Astrocyte of the cerebellum (primary cell): Measurements from ENCODE around the gene RFX8.
"Not testable (repeated sequence)": the region's sequence is repeated elsewhere in the genome, so short reads cannot be mapped to it uniquely, and the experiment has no call there.

ENCODE experiments used
- DNase-seq: peaks from one replicate; pipeline ENCODE4 v3.0.0-alpha.2; 2011; ENCODE audit warnings: low read depth
- H3K4me3 ChIP-seq: 2 replicates; pipeline ENCODE4 v1.5.1; 2011; ENCODE audit warnings: mild to moderate bottlenecking, low read depth, low read length, moderate library complexity
- in situ Hi-C: cut with HindIII; loops from 2 replicates; pipeline ENCODE4 v1.10.0; 2017; ENCODE audit warnings: low sequenced_read_pairs
- TF ChIP-seq, protein P1 (sequence below): IDR thresholded peaks from 2 replicates; pipeline ENCODE4 v1.5.1; 2012; ENCODE audit warnings: low read length, low read depth, moderate library complexity, mild to moderate bottlenecking; ENCODE audit errors: missing control alignments

The RFX8 gene

DNA sequence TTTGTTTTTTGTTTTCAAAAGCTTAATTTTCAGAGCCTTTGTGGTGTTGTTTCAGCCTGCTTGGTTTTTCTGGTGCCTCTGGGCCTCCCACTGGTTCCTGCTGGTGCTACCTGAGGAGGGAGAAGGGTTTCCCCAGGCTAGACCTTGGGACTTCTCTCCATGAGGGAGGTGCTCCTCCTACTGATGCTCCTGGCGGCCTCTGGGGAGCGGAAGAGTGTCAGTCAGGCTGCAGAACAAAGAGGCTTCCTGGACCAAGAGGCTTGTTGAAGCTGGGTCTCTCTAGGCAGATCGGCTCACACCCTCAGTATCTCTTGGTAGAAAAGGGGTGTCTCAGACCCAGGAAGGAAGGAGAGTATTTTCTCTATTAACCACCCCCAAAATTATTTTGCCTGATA lies 32.2 kb downstream of the RFX8 start:
- DNase-seq: no peak
- in situ Hi-C loops: no loop called here
- TF ChIP-seq, protein P1, sequence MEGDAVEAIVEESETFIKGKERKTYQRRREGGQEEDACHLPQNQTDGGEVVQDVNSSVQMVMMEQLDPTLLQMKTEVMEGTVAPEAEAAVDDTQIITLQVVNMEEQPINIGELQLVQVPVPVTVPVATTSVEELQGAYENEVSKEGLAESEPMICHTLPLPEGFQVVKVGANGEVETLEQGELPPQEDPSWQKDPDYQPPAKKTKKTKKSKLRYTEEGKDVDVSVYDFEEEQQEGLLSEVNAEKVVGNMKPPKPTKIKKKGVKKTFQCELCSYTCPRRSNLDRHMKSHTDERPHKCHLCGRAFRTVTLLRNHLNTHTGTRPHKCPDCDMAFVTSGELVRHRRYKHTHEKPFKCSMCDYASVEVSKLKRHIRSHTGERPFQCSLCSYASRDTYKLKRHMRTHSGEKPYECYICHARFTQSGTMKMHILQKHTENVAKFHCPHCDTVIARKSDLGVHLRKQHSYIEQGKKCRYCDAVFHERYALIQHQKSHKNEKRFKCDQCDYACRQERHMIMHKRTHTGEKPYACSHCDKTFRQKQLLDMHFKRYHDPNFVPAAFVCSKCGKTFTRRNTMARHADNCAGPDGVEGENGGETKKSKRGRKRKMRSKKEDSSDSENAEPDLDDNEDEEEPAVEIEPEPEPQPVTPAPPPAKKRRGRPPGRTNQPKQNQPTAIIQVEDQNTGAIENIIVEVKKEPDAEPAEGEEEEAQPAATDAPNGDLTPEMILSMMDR: peak; percentile 29
- H3K4me3 ChIP-seq: no peak overlapping the region

DNA sequence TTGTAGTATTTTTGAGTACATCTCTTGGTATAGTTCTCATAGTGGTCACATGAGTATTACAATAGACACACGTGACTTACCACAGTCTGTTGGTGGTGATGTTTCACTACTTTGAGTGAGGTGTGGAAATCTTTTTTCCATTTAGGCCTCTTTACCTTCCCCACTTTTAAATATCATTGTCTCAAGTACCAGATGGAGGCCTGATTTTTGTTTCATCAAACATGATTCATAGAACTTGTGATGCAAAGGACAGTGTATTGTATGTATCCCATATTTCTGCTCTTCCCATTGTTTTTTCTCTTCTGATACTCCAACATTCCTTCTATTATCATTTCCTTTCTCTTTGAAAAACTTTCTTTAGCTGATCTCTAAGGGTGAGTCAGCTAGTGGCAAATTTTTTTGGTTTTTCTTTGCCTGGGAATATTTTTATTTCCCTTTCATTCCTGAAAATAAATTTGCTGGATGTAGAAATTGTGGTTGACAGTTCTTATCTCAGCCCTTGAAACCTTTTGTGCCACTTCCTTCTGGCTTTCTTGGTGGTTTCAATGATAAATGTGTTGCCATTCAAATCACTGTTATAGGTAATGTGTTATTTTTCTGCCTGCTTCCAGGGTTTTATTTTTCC lies 32.8 kb downstream of the RFX8 start:
- in situ Hi-C loops: no loop called here
- no peak overlapping the region for H3K4me3 ChIP-seq
- TF ChIP-seq, protein P1: no peak
- DNase-seq: peak; percentile 68

DNA sequence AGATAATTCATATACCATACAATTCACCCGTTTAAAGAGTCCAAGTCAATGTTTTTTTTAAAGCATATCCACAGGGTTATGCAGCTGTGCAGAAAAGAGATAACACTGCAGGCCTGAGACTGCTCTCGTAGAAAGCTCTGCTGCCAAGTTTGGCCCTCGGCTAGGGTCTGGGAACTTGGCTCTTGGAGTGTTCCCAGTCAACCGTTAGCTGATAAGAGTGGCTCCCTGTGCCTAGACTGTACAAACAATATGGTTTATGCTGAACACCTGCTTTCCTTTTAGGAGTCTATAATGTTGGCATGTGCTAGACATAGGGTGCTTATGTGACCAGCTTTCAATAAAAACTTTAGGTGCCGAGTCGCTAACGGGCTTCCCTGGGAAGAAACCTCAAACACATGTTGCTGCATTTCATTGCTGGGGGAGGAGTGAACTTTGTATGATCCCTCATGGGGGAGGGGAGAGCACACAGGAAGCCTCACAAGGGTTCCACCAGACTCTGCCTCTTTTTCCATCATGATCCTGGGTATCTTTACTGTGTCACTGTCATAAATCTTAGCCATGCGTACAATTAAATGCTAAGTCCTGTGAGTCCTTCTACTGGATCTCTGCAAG lies 34.7 kb downstream of the RFX8 start:
- H3K4me3 ChIP-seq: no peak overlapping the region
- in situ Hi-C loops: no loop called here
- no peak for DNase-seq
- TF ChIP-seq, protein P1: no peak

DNA sequence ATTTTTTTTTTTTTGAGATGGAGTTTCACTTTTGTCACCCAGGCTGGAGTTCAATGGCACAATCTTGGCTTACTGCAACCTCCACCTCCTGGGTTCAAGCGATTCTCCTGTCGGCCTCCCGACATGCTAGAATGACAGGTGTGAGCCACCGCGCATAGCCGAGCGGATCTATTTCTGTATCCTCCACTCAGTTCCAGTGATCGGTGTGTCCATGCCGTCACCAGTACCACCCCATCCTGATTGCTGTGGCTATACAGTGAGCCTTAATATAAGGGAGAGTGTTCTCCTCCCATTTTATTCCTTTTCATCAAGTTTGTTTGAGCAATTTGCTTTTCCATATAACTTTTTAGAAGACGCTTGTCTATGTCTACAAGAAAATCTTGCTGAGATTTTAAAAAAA lies 35.2 kb downstream of the RFX8 start:
- no peak for DNase-seq
- in situ Hi-C loops: no loop called here
- TF ChIP-seq, protein P1: no peak
- H3K4me3 ChIP-seq: no peak overlapping the region

DNA sequence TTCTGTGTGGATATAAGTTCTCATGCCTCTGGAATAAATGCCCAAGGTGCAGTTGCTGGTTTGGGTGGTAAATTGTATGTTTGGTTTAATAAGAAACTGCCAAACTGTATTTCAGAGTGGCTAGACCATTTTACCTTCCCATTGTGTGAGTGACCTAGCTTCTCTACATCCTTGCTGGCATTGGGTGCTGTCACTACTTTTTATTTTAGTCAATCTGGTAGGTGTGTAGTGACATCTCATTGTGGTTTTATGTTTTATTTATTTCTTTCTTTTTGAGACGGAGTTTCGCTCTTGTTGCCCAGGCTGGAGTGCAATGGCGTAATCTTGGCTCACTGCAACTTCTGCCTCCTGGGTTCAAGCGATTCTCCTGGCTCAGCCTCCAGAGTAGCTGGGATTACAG lies 36.4 kb downstream of the RFX8 start:
- H3K4me3 ChIP-seq, in situ Hi-C loops, DNase-seq: not testable (repeated sequence)

DNA sequence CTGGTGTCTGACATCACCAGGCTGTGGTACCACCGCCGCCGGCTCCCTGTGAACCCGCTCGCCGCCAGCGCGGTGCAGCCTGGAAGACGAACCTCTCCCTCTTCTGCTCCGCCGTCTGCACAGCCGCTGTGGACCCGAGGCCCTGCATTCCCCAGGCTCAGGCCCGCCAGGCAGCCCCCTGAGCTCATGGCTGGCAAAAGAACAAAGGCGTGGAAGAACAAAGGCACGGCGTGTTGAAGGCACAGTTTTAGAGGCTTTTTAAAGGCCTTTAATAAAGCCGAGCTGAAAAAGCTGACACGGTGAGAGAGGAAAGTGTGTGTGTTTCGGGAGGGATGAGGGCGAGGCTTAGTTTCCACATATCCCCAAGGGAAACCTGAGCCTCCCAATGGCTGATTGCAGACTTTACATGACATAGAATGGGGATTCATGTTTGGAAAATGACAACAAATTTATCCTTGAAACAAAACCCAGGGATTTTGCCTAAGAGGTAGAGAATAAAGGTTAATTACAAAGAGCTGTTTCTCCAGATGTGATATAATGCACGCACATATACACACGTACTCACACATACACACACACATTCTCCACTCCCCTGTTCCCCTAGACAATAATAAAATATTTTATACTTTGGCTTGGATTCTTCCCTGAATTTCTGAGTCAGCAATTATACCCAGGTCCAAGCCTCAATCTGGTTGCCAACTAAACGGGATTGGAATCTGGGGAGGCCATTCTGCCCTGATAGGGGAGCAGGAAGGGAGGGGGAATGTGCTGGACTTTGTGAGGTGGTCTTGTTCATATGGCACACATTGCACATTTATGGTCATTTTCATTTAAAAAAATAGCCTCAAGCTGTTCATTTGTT lies 39.7 kb downstream of the RFX8 start:
- in situ Hi-C loops: no loop called here
- H3K4me3 ChIP-seq: peak overlapping the region; percentile 4
- DNase-seq: peak; percentile 70
- TF ChIP-seq, protein P1: no peak

DNA sequence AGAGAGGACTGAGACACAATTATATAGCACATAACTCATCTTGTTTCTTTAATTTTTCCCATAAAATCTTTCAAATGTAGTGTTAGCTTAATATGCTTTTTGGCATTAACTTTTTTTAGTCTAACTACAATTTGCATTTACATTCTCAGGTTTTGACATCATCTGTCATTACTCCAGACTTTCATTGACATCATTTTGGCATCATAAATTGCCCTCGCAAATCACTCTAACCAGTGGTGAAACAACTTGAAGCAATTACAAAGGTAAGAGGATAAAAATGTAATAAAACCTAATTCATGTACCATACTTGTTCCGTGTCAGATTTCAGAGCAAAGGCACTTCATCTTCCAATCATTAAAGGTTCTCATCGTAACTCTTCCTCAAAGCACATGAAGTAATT lies 41.4 kb downstream of the RFX8 start:
- TF ChIP-seq, protein P1: no peak
- in situ Hi-C loops: no loop called here
- H3K4me3 ChIP-seq: no peak overlapping the region
- no peak for DNase-seq
